GM19397 (cell line): ENCODE results near the gene GTF2IRD1.
"Not testable (repeated sequence)": the region's sequence is repeated elsewhere in the genome, so short reads cannot be mapped to it uniquely, and the experiment has no call there.

Source experiments
- ATAC-seq: cut with Tn5 transposase; IDR thresholded peaks from one replicate; pipeline ENCODE4 v1.9.1; 2021; ENCODE audit warnings: mild to moderate bottlenecking, moderate library complexity; ENCODE audit not compliant: unreplicated experiment

Gene GTF2IRD1

DNA sequence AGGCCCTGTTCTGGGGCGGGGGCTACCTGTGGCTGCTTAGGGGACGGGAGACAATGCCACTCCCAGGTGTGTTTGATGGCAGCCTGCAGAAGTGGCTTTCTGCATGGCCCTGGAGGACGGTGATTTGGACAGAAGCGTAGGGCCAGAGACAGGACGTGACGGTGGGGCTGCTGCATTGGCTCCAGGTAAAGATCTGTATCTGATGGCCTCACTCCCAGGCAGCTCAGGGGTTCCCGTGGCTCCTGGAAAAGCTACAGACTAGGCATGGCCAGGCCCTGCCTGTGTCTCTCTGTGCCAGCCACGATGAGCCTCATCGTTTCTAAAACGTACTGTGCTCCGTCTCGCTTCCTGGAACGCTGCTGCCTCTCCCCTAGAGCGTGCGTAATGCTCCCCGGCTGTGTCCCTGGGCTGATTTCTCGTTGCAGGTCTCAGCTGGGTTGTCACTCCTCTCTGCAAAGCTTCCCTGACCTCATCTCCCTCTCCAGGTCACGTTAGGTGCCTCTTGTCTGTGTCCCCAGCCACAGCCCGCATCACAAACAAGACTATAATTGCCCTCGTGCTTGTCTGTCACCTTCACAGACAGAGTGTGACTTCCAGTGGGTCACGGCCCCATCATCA lies 12.6 kb downstream of the GTF2IRD1 start:
- no peak for ATAC-seq

DNA sequence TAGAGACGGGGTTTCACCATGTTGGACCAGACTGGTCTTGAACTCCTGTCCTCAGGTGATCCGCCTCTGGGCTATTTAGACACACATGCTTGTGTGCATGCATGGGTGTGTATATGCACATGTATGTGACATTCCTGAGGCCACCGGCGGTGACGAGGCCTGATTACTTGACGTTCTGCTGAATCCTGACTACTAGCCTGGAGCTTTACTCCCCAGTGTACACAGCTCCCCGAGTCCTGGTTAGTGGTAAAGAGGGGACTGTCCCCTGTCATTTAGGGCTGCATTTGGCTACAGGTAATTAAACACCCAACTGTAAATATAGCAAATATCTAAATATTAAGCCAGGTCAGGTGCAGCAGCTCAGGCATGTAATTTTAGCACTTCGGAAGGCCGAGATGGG lies 14.2 kb downstream of the GTF2IRD1 start:
- no peak for ATAC-seq

DNA sequence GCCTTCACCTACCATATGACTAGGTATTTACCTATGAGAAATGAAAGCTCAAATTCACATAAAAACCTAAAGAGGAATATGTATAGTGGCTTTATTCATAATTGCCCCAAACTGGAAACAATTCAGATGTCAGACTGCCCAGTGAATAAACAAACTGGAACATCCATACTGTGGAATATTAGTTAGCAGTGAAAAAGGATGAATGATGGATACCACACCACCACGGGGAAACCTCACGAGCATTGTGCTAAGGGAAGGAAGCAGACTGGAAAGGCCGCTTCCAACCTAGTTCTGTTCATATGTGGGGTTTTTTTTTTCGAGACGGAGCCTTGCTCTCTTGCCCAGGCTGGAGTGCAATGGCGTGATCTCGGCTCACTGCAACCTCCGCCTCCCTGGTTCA lies 16.8 kb downstream of the GTF2IRD1 start:
- ATAC-seq: no peak

DNA sequence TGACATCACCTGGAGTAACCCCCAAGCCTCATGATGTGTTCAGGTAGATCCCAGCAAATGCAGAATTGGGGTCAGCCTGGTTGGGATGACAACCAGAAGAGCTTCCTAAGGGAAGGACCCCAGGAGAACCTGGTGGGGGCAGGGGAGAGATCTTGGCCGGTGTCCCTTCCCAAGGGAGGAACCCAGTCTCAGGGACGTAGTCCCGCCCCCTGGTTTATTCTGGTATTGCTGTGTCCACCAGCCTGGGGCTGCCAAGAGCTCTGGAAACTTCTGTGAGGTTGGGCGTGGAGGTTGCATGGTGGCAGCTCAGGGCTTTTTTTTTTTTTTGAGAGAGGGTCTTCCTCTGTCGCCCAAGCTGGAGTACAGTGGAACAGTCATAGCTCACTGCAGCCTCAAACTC lies 19.4 kb downstream of the GTF2IRD1 start:
- ATAC-seq: no peak

DNA sequence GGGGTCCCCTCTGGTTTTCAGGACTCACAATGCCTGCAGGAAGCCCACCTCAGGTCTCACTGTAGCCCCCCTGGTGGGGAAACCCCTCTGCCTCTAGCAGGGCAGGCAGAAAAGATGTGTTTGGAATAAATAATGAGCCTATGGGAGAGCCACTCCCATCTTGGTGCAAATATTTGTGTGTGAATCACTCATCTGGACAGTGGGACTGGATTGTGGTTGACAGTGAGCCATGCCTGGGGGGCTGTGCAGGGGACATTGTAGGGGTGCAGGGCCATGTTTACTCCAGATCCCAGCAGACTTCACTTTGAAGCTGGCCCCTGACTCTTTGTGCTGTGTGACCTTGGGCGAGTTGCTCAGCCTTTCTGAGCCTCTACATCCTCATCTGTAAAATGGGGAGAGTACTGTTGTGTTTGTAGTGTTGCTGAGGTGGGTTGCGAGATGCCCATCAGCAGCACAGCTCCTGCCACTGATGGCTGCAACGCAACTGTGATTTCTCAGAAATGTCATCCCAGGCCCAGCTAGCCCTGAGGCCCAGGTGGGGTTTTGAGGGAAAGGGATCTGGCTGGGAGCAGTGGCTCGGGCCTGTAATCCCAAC lies 20.7 kb downstream of the GTF2IRD1 start:
- no peak for ATAC-seq

DNA sequence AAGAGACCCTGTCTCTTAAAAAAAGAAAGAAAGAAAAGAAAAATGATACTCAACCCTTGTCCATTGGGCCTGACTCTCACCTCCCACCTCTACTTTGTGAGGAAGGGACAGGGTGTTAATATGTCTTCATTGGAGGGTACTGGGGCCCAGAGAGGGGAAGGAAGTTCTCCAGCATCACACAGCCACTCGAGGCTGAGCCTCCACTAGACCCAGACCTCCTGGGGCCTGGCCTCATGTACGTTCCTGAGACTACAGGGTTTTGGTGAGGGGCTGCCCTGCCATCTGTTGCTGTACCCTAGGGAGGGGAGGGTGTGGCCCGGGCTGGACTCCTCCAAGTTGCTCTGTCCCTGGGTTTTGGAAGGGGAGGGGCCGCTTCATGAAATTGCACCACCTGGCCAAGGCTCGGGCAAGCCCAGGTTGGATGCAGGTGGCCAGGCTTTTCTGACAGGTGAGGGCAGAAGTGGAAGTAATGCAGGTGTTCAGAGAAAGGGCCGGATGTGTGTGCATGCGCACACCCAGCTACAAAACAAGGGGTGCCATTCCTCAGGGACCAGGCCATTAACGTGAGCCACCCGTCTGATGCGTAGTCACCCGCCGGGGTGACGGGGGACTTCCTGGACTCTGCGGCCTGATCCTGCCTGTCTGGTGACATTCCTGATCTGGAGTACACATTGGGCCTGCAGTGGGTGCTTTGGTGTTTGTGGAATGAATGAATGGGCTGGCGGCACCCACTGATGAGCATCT lies 21.7 kb downstream of the GTF2IRD1 start:
- no peak for ATAC-seq

DNA sequence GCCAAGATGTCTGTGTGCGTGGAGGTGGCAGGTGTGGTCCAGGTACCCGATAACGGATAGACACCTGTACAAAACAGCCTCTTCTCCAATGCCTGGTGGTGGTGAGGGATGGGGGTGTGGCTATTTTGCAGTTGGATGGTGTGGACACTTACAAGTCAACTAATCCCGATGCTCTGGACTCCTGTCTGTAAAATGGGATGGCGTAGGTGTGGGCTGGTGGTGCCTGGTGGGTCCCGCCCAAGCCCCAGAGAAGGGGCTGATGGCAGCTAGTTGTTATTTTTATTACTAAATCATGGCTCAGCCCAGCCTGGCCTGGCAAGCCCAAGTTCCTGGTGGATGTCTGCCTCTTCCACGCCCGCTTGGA lies 22.3 kb downstream of the GTF2IRD1 start:
- no peak for ATAC-seq

DNA sequence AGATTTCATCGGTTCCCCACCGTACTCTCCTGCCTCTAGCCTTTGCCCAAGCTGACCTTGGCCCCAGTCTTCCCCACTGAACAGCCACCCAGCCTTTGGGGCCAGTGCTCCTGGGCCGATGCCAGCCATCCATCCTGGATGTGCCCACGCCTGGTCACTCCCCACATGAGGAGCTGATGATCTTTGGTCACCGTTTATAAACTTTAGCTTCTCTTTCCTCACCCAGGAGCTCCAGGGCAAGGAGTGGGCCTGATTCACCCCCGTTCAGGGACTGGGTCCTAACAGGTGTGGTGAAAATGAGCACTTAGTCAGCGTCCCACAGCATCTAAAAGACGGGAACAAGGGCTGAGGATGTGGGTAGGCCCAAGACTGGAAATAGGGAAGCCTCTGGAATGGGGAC lies 22.9 kb downstream of the GTF2IRD1 start:
- ATAC-seq: no peak

DNA sequence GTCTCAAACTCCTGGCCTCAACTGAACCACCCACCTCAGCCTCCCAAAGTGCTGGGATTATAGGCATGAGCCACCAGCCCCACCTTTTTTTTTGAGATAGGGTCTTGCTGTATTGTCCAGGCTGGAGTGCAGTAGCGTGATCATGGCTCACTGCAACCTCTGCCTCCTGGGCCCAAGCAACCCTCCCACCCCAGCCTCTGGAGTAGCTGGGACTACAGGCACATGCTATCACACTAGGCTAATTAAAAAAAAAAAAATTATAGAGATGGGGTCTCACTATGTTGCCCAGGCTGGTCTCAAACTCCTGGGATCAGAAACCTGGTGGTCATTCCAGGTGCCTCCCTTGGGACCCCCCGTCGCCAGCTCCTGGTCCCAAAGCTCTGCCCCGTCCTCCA lies 25.0 kb downstream of the GTF2IRD1 start:
- ATAC-seq: no peak

DNA sequence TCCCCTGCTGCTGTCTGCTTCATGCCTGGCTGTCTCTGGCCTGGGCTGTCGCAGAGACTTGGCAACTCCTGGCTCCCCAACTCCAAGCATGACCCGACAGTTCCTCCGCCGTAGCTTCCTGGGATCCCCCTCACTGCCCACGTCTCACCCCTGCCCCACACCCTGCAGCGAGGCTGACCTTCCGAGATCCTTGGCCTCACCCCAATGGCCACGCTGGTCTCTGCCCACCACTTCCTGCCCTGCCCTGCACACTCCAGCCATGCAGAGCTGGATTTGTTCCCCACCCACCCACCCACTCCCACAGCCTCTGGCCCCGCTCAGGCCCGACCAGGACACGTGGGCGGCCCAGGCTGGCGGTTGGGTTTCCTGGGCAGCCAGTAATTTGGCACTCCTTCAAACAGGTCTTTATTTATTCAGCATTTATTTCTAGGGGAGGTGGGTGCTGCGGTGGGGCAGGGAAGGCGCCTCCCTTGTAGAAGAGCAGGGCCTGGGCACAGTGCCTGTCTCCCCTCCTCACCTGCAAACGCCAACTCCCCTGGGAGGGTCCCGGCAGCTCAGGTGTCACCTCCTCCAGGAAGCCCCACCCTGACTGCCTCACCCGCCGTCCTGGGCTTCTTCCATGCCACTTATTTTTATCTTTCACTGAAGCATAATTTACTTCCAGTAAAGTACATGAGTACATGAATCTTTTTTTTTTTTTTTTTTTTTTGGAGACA lies 25.5 kb downstream of the GTF2IRD1 start:
- no peak for ATAC-seq

DNA sequence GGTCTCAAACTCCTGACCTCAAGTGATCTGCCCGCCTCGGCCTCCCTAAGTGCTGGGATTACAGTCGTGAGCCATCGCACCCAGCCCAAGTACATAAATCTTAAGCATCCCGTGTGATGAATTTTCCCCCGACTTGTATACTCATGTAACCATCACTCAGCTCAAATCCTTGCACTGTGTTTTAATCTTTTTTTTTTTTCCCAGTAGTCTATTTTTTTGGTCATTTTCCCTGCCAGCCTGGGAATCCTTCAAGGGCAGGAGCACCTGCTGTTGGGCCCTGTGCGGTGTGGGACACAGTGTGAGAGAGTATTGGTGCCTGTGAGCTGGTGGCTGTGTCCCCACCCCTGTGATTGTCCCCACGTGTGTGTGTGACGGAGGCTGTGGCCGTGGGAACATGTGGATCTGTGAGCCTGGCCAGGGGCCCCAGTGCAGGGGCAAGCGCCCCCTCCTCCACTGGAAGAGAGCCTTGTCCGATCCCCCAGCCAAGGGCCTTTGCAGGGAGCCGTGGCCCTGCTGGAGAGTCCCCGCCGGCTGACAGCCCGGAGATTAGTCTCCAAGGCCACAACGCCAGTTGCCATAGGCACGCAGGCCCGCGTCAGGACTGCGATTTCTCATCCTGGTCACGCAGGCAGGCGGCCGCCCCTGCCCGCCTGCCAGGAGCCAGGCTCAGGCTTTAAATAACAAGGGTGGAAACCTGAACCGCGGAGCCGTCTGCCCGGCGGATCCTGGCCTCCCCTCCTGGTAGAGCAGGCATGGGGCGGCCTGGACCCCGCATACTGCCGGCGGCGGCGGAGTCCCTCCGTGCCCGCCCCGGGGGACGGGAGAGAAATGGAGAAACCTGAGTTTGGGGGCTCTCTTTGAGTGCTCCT lies 26.5 kb downstream of the GTF2IRD1 start:
- no peak for ATAC-seq

DNA sequence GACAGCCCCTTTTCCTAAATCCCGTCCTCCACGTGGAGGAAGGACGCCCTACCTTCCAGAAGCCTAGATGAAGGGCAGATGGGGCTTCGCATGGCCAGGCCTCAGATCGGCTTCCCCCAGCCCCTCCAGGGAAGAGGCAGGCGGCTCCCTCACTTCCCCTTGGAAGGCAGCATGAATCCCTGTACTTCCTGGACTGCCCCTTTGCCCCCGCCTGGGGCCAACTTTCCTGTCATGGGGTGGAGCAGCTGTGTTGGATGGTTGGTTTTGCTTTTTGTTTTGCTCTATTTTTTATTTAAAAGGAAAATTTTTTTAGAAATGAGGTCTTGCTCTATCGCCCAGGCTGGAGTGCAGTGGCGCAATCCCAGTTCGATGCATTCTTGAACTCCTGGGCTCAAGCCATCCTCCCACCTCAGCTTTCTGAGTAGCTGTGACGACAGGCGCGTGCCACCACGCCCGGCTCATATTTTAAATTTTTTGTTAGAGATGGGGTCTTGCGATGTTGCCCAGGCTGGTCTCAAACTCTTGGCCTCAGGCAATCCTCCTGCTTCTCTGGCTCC lies 27.2 kb downstream of the GTF2IRD1 start:
- ATAC-seq: no peak

DNA sequence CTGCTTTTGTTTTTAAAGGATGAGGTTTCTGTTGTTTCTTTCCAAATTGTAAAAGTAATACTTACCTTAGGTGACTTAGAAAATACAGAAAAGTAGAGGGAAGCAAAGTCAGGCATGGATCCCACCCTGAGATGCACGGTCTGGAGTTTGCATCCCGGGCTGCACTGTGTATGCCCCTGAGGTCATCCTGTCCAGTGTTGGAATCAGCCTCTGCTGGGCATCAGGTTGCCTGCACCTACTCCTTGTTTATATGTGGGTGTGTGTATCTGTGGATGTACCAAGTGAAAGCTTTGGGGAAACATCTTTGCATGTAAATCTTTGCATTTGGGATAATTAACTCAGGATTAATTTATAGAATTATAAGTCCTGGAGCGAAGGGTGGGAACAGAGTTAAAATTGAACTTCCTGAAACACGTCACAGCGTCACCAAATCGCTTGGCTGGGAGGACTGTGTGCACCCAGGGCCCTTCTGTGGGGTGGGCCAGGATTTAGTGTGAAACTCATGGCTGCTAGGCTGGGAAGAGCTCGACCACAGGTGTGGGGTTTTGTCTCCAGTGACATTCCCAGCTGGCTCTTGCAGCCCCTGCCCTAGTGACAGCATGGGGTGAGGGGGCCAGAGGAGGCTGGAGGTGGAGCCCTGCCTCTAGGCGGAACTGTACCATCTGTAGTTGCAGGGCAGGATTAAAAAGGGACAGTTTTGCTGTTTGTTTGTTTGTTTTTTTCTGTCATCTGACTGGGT lies 27.9 kb downstream of the GTF2IRD1 start:
- ATAC-seq: no peak

DNA sequence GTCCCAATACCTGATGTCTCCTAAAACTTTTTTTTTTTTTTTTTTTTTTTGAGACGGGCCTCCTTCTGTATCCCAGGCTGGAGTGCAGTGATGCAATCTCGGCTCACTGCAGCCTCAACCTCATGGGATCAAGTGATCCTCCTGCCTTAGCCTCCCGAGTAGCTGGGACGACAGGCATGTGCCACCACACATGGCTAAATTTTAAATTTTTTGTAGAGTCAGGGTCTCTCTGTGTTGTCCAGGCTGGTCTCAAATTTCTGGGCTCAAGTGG lies 28.4 kb downstream of the GTF2IRD1 start:
- no peak for ATAC-seq

DNA sequence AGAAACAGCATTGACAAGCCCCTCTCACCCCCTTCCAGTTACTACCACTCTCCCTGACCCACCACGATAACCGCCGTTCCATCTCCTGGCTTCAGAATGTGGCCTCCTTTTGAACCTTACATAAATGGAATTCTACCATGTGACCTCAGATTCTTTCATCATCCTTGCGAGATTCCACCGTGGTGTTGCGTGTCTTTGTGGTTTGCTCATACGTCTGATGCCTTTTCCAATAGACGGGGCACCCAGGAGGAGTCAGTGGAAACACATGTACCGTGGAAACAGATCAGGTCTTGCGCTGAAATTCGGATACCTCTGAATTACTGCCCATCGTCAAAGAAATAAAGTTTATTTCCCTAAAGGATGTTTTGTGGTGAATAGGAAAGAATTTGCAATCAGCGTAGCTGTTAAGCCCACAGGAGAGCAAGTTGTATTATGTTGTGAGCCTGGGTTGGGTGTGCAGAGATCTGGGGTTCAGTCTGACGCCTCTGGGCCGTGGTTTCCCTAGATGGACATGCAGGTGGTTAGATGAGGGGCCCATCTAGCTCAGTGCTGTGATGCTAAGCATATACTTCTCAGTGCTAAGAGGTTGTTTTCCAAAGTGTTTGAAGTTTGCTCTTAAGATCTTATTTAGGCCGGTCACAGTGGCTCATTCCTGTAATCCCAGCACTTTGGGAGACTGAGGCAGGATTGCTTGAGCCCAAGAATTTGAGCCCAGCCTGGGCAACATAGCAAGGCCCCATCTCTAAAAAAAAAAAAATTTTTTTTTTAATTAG lies 29.1 kb downstream of the GTF2IRD1 start:
- ATAC-seq: no peak

DNA sequence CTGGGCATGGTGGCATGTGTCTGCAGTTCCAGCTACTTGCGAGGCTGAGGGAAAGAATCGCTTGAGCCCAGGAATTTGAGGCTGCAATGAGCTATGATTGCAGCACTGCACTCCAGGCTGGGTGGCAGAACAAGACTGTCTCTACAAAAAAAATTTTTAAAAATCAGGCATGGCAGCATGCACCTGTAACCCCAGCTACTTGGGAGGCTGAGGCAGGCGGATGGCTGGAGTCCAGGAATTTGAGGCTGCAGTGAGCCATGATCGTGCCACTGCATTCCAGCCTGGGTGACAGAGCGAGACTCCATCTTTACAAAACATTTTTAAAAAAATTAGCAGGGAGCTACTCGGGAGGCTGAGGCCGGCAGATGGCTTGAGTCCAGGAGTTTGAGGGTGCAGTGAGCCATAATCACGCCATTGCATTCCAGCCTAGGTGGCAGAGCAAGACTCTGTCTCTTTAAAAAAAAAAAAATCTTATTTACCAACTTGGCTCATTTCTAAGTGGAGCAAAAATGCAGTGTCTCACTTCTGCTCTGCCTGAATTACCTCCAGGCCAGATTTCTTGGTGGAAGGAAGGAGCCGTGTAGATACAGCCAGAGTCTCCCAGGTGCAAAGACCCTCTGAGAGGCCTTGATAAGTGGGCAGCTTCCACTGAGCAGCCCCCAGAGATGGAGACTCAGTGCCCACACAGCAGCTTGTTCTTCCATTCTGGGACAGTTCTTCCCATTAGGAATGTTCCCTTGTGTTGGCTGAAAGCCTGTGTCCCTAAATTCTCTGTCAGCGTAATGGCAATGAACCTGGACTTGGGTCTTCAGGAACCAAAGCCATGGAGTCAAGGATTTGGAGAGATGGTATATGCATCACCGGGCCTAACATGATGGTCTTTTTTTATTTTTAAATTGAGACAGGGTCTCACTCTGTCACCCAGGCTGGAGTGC lies 30.0 kb downstream of the GTF2IRD1 start:
- ATAC-seq: no peak

DNA sequence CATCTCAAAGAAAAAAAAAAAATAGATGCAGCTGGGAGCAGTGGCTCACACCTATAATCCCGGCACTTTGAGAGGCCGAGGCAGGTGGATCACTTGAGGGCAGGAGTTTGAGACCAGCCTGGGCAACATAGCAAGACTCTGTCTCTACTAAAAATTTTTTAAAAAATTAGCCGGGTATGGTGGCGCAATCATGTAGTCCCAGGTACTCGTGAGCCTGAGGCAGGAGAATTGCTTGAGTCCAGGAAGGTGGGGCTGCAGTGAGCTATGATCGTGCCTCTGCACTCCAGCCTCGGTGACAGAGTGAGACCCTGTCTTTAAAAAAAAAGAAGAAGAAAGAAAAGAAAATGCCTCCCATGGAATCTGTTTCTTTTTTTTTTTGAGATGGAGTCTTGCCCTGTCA lies 31.9 kb downstream of the GTF2IRD1 start:
- no peak for ATAC-seq

DNA sequence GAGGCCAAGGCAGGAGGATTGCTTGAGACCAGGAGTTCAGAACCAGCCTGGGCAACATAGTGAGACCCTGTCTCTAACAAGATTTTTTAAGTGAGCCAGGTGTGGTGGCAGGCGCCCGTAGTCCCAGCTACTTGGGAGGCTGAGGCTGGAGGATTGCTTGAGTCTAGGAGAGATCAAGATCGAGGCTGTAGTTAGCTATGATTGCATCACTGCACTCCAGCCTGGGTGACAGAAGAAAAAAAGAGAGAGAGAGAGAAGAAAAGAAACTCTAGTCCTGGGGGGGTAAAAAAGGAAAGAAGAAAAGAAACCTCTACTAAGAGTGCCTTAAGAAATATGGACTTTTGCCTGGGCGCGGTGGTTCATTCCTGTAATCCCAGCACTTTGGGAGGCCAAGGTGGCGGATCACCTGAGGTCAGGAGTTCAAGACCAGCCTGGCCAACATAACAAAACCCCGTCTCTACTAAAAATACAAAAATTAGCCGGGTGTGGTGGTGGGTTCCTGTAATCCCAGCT lies 34.9 kb downstream of the GTF2IRD1 start:
- ATAC-seq: not testable (repeated sequence)
